Activated CD8-positive, alpha-beta memory T cell treated with anti-CD3 and anti-CD28 coated beads for 36 hours (primary cell): ENCODE results near the gene ASPG. TPM values are rescaled to one million over a fixed set of nuclear protein-coding genes. Genes with fewer than 3 reads are reported as not detected.

Experiments
- CTCF ChIA-PET: fragments of 350-600 bp; sonication (Branson Sonifier 250); formaldehyde crosslinking; loops from one replicate; lab custom pipeline; 2021; ENCODE audit warnings: antibody characterized with exemption; lab: Charles Lee
- POLR2A ChIA-PET: fragments of 350-600 bp; sonication (Branson Sonifier 250); formaldehyde crosslinking; loops from one replicate; lab custom pipeline; 2021; ENCODE audit warnings: antibody characterized with exemption; lab: Charles Lee
- total RNA-seq, 2 experiments: library from RNA; stranded (reverse); gene quantifications; one replicate each; pipeline ENCODE4 v1.2.3, GENCODE V29; 2021

Gene ASPG
- total RNA-seq, 2 experiments from 2014 or later = not detected

DNA sequence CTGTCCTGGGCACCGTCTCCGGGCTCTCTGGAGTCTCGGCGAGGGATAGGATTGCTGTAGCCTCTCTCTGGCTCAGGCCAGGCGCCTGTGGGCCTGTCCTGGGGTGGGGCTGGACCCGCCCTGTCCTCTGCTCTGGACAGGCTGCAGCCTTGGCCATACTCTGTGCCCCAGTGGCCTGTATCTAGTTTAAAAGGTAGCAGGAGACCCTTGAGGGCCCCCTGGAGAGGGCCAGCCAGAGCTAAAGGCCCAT is 54.6 kb downstream of the ASPG start:
- CTCF ChIA-PET = no interaction called here
- POLR2A ChIA-PET = interaction anchor here (0.6 kb wide), 1 partner anchor 560 kb away, joined by 3 read pairs; no protein-coding TSS in a partner anchor

DNA sequence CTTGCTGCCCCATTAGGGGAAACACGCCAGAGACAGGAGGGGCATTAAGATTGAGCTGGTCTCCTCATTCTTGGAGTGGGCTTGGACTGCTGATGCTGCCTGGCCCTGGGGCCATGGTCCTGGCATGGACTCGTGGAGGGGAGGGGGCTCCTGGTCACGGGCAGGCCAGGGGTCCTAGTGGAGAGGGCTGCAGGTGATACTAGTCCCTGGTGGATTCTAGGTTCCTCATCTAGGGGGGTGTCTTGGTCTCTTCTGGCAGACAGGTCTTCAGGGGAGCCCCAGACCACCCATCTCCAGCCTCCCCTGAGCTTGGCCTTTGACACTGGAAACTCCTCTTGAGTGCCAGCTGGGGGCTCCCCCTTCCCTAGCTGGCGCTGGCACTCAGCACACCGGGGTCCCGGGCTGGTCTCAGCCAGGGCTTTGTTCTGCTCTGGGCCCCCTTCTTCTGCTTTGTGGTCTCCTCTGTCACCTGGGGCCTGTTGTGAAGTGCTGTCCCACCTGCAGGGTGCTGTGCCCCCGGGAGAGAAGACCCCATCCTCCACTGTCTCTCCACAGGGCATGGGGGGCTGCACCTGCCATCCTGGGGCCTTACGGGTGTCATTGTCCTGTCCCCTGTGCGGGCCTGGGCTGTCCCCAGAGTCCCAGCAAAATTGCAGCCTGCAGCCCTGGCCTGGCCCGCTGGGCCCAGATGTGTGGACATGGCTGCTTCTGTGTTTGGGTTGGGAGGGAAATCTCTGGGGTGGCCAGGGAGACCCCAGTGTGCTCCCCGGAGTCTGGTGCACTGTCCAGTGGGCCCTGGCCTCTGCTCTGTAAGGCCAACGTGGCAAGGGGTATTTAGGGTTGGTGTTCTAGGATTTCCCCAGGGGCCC is 55.2 kb downstream of the ASPG start:
- POLR2A ChIA-PET = no interaction called here
- CTCF ChIA-PET = no interaction called here

DNA sequence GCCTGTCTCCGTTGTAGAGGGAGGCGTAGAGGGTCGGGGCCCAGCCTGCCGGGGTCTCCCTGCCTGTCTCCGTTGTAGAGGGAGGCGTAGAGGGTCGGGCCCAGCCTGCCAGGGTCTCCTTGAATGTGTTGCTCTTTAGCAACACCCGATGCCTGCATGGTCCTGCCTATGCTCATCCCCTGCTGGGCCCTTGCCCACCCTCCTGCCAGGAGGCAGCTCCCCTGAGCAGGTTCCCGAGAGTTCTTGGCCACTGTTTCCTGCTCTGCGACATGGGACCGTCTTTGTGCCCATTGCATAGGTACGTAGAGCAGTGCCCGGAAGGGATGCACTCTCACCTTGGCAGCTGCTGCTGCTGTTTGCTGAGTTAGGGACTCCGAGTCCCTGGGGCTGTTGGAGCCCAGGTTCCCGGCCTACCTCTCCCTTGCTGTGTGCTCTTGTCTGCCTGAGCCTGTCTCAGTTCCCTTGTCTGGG is 56.2 kb downstream of the ASPG start:
- ChIA-PET CTCF (no interaction called here), POLR2A (no interaction called here)

DNA sequence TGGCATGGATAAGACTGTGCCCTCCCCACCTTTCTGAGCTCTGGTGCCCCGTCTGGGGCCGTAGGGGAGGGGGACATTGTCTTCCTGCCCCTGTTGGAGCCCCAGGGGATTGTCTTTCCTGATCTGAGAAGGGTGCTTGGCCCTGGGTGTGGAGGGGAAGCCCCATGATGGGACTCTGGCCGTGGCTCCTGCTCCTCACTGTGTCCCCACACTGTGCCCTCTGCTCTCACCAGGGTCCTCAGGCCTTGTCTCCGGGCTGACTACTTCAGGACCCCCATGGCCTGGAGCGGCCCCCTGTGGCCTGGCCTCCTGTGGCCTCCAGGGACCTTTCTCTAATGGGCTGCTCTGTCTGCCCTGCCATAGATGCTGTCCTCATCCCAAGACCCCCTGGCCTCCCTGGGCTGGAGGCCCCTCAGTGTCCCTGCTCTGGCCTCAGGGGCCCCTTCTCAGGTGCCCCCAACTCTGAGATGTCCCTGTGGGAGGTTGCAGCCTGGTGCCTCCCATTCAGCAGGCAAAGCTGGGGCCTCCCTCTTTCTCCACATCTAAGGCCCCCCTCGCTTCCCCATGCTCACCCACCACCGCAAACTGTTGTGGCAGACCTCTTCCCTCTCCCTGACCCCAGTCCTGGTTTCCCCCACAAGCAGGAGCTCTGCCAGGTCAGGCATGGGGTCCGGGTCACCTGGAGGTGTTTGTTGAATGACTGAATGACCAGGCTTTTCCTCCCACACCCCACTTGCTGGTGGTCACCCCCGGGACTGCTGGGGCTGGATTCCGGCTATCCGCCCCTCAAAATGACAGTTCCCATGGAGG is 56.8 kb downstream of the ASPG start:
- POLR2A ChIA-PET = no interaction called here
- CTCF ChIA-PET = no interaction called here

- CTCF ChIA-PET = no interaction called here
- POLR2A ChIA-PET = no interaction called here
Measured at GRCh38 chr14:104142946-104143470, 57.5 kb downstream of the ASPG start.

DNA sequence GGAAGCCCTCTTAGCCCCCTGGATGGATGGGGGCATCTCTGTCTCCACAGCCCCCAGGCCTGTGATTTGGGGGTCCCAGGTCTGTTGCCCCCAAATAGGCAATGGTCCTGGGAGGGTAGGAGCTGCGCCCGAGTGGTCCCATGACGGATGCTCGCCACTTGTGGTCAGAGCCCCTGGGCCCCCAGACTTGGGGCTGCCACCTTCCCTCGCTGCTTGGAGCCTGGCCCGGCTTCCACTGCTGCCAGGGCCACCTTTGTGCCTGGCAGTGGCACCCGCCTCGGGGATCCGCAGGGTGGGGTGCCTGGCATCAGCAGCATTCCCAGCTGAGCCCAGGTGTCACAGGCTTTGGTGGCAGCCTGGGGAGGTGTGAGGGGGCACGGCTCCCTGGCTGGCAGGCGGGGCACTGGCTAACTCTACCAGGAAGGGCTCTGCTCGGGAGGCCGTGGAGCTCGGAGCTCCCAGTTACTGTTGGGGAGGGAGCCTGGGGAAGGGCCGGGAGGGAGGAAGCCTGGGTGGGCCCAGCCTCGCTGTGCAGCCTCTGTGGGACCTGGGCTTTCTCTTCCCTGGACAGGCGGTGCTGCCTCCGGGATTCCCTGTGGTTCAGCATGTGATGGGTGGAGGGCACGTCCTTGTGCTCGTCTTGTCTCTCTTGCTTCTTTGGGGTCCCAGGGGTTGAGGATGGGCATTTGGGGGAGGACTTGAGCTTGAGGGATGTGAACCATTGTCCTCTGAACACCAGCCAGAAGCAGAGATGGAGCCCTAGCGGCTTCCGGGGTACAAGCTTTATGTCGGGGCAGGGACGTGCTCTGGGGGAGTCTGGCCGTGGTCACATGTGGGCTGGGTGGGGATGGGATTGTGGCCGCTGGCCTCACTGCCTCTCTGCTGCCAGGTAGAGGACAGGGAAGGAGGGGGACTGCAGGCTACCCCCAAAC is 58.3 kb downstream of the ASPG start:
- POLR2A ChIA-PET = no interaction called here
- CTCF ChIA-PET = interaction anchor here (0.8 kb wide), 1 partner anchor 773 kb away, joined by 3 read pairs; no protein-coding TSS in a partner anchor

- ChIA-PET CTCF (interaction anchor here (0.8 kb wide), 1 partner anchor 772 kb away, joined by 3 read pairs; no protein-coding TSS in a partner anchor), POLR2A (no interaction called here)
Measured at GRCh38 chr14:104144453-104144790, 58.9 kb downstream of the ASPG start.

DNA sequence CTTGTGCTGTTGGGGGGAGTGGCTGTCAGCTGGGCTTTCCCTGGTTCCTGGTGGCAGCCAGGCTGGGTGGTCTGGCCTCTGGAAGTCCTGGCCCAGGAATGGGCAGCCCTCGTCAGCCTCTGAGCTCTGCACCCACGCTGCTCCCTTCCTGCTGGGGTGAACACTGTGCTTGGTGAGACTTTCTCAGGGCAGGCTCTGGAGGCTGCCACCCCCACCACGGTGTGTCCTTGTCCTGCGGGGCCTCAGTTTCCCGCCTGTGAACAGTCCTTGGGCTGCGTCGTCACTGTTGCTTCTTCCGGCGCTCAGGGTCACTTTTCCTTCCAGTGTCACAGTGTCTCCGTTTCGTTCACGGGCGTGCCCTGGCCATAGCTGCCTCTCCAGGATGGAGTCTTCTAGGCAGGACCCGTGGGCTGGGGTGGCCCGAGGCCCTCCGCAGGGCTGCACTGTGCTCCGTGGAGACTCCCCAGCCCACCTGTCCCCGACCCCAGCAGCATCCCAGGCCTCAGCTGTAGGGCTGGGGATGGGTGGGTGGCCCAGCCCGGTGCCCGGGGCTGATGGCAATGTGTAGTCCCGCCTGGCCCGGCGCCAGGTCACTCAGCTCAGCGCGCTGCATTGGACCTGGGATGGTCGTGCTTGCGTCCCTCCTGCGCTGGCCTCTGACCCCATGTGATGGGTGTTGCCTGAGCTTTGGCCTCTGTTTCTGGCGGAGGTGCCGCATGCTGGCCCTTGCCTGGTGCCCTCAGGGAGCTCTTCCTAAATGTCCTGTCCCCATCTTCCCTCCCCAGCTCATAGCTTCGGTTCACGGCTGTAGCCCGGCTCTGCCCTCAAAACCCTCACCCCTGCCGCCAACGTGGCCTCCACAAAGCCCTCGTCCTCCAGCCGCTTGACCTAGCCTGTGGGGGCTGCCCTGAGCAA is 59.7 kb downstream of the ASPG start:
- CTCF ChIA-PET = interaction anchor here (0.8 kb wide), 1 partner anchor 771 kb away, joined by 3 read pairs; no protein-coding TSS in a partner anchor
- POLR2A ChIA-PET = no interaction called here

DNA sequence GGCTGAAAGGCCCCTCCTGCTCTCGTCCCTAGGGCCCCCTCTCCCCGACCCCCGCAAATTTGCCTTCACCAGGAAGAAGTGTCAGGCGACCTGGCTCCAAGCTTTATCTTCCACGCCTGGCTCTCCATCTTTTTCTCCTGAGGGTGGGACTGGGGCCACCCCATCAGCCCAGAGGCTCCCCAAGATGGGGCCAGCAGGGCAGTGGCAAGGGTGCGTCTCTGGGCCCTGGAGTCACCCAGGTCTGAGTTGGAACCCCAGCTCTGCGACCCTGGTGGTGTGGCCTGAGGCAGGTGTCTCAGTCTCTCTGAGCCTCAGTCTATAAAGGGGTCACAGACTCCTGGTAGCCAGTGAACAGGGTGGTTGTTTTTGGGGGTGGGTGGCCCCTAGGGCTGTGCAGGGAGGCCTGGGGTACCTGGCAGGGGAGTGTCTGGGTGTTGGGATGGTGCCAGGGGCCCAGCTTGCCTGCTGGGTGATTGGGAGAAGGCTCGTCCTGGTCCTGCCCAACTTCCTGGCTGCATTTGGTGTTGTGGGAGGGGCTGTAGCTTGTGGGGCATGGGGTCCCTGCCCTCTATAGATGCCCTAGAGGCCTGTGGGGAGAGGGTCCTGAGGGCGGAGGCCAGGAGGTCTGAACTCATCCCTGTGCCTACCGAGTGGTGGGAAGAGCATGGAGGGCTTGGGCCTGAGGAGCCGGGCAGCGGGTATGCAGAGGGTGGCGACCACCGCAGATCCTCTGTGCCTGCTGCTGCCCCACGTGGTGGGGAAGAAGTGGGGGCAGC is 60.5 kb downstream of the ASPG start:
- POLR2A ChIA-PET = no interaction called here
- CTCF ChIA-PET = no interaction called here

GRCh38 chr14:104146651-104147345 is 61.3 kb downstream of the ASPG start:
- ChIA-PET CTCF (no interaction called here), POLR2A (no interaction called here)

- ChIA-PET CTCF (no interaction called here), POLR2A (no interaction called here)
Measured at GRCh38 chr14:104147346-104148125, 62.0 kb downstream of the ASPG start.

DNA sequence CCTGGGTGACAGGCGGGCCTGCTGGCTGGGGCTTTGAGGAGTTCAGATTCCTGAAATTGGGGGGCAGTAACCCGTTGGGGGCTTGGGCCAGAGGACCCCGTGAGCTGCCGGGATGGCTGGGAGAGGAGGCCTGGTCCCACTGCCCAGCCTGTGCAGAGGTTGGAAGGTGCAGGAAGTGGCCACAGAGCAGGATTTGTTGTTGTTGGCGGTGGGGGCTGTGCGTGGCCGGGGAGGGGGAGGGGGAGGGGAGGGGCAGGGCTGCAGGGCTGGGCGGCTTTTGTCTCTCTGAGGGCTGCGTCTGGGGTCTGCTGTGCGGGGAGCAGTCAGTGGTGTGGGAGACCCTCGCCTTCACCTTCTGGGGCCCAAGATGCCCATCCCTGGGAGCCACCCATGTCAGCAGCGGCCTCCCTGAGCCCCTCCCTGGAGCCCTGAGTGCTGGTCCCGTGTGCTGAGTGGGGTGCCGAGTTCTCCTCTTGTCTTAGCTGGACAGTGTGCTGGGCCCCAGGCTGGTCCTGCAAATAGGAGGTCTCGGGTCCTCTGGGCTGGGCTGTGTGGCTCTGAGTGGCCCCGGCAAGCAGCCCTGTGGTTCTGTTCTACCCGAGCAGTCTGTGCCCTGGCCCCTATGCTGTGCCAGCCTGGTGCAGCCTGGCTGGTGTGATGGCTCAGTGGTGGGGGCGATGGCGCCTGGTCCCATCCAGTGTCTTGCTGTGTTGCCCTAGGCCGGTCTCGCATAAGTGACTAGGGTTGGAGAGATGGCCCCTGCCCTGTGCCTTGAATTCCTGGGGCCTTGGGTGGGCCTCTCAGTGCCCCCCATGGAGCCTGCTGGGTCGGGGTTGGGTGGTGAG is 63.2 kb downstream of the ASPG start:
- CTCF ChIA-PET = no interaction called here
- POLR2A ChIA-PET = no interaction called here

DNA sequence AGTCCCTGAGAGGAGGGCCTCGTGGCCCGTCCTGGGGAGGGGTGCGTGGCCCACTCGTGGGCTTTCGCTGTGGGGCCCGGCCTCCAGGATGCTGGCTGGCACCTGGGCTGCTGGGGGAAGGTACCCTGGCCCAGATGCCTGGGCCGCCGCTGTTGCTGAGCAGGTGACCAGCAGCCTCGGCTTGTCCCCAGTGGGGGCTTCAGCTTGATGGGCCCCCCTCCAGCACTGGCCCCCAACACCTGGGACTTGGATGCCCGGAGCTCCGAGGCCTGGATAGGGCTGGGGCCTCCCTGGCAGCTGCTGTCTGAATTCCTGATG is 63.7 kb downstream of the ASPG start:
- ChIA-PET CTCF (no interaction called here), POLR2A (no interaction called here)

- CTCF ChIA-PET = no interaction called here
- POLR2A ChIA-PET = no interaction called here
Measured at GRCh38 chr14:104149617-104150135, 64.2 kb downstream of the ASPG start.
